CD4-positive, alpha-beta T cell treated with Interleukin-15 for 4 hours (primary cell): ENCODE measurements around the gene ANKLE2.
"Not testable (repeated sequence)": the region's sequence is repeated elsewhere in the genome, so short reads cannot be mapped to it uniquely, and the experiment has no call there.

ENCODE experiments used
- DNase-seq: peaks from one replicate; pipeline ENCODE4 v3.0.0-alpha.2; 2020; ENCODE audit warnings: low spot score

The ANKLE2 gene

GRCh38 chr12:132761032-132761920, at the start of gene ANKLE2:
Gene ANKLE2 (minus strand): TSS chr12:132761832. CDS start chr12:132761798, 34 bp downstream.
- DNase-seq, result peak; percentile 43

- DNase-seq, result not testable (repeated sequence)
These were observed 47.8 kb upstream of the ANKLE2 start for GRCh38 chr12:132809391-132809790.

GRCh38 chr12:132807295-132808092, 45.9 kb upstream of the ANKLE2 start:
- DNase-seq, result no peak

GRCh38 chr12:132806857-132807256, 45.2 kb upstream of the ANKLE2 start:
- no peak for DNase-seq

- no peak for DNase-seq
These were observed 42.8 kb upstream of the ANKLE2 start for GRCh38 chr12:132804426-132804861.

- no peak for DNase-seq
These were observed 42.3 kb upstream of the ANKLE2 start for GRCh38 chr12:132803888-132804287.

GRCh38 chr12:132803125-132803524, 41.5 kb upstream of the ANKLE2 start:
- no peak for DNase-seq

- DNase-seq, result no peak
These were observed 40.1 kb upstream of the ANKLE2 start for GRCh38 chr12:132801741-132802140.

GRCh38 chr12:132798836-132799235, 37.2 kb upstream of the ANKLE2 start:
- DNase-seq, result no peak

GRCh38 chr12:132797820-132798570, 36.4 kb upstream of the ANKLE2 start:
- DNase-seq, result no peak

GRCh38 chr12:132795847-132796246, 34.2 kb upstream of the ANKLE2 start:
- no peak for DNase-seq

GRCh38 chr12:132791940-132792339, 30.3 kb upstream of the ANKLE2 start:
- DNase-seq, result not testable (repeated sequence)

GRCh38 chr12:132789099-132789471, 27.5 kb upstream of the ANKLE2 start:
- DNase-seq, result no peak

- no peak for DNase-seq
These were observed 26.9 kb upstream of the ANKLE2 start for GRCh38 chr12:132788375-132789098.

GRCh38 chr12:132787877-132788276, 26.2 kb upstream of the ANKLE2 start:
- DNase-seq, result no peak

- DNase-seq, result no peak
These were observed 24.6 kb upstream of the ANKLE2 start for GRCh38 chr12:132786192-132786591.

GRCh38 chr12:132784580-132784979, 22.9 kb upstream of the ANKLE2 start:
- DNase-seq, result no peak

GRCh38 chr12:132783917-132784531, 22.4 kb upstream of the ANKLE2 start:
- DNase-seq, result no peak

- DNase-seq, result no peak
These were observed 20.3 kb upstream of the ANKLE2 start for GRCh38 chr12:132781938-132782337.

- DNase-seq, result no peak
These were observed 18.2 kb upstream of the ANKLE2 start for GRCh38 chr12:132779781-132780353.

- no peak for DNase-seq
These were observed 16.0 kb upstream of the ANKLE2 start for GRCh38 chr12:132777614-132778013.
